A673 (cell line): ENCODE data around the gene DDR2. TPM values are rescaled to one million over a fixed set of nuclear protein-coding genes. Genes with fewer than 3 reads are reported as not detected.

ENCODE experiments used
- BruUV-seq: library from RNA; stranded (reverse); fragments of 400-500 nt; replicated peaks from 2 replicates; lab custom pipeline; 2021; lab: Mats Ljungman, UMichigan
- CTCF ChIA-PET: fragments of 300-600 bp; sonication (Branson Sonifier 250); formaldehyde crosslinking; loops from one replicate; lab custom pipeline; 2022; ENCODE audit warnings: antibody characterized with exemption; lab: Charles Lee
- POLR2A ChIA-PET: fragments of 300-600 bp; sonication (Branson Sonifier 250); formaldehyde crosslinking; loops from one replicate; lab custom pipeline; 2022; ENCODE audit warnings: antibody characterized with exemption; ENCODE audit not compliant: low non-redundant PET; lab: Charles Lee
- DNase-seq: peaks from one replicate; pipeline ENCODE4 v3.0.0-alpha.2; 2015; ENCODE audit warnings: low spot score
- H3K27ac ChIP-seq: fragments of 200-600 bp; sonication (generic); 2 replicates; pipeline ENCODE4 v1.5.1; 2016; ENCODE audit warnings: mixed run types, low read depth, mild to moderate bottlenecking, mixed read lengths, antibody characterized with exemption, low read length; ENCODE audit not compliant: poor library complexity, severe bottlenecking
- H3K27me3 ChIP-seq: fragments of 200-600 bp; sonication (generic); replicated peaks from 2 replicates; pipeline ENCODE4 v1.6.1; 2017; ENCODE audit warnings: mixed run types, low read depth, mild to moderate bottlenecking, mixed read lengths, antibody characterized with exemption, low read length; ENCODE audit not compliant: insufficient read depth, poor library complexity
- H3K36me3 ChIP-seq: fragments of 200-600 bp; sonication (generic); 2 replicates; pipeline ENCODE4 v1.6.1; 2016; ENCODE audit warnings: mixed run types, mild to moderate bottlenecking, mixed read lengths, antibody characterized with exemption, low read length; ENCODE audit not compliant: insufficient read depth, poor library complexity, severe bottlenecking
- H3K4me1 ChIP-seq: fragments of 200-600 bp; sonication (generic); 2 replicates; pipeline ENCODE4 v1.6.1; 2017; ENCODE audit warnings: mixed run types, mild to moderate bottlenecking, mixed read lengths, antibody characterized with exemption, low read length; ENCODE audit not compliant: insufficient read depth, poor library complexity, severe bottlenecking
- H3K4me3 ChIP-seq: fragments of 200-600 bp; sonication (generic); 2 replicates; pipeline ENCODE4 v1.5.1; 2016; ENCODE audit warnings: low read depth, mixed run types, mild to moderate bottlenecking, mixed read lengths, low read length; ENCODE audit not compliant: poor library complexity, severe bottlenecking
- H3K9me3 ChIP-seq: fragments of 200-600 bp; sonication (generic); 2 replicates; pipeline ENCODE4 v1.6.1; 2016; ENCODE audit warnings: mixed run types, low read depth, mild to moderate bottlenecking, mixed read lengths, antibody characterized with exemption, low read length; ENCODE audit not compliant: poor library complexity, severe bottlenecking
- EZH2 ChIP-seq: fragments of 200-600 bp; sonication (generic); IDR thresholded peaks from 2 replicates; pipeline ENCODE4 v1.6.1; 2017; ENCODE audit warnings: borderline replicate concordance, low read depth, mild to moderate bottlenecking, mixed read lengths, antibody characterized with exemption, low read length; ENCODE audit not compliant: poor library complexity, severe bottlenecking
- intact Hi-C: fragments of 100-400 bp; cut with micrococcal nuclease; formaldehyde crosslinking; loops from one replicate; pipeline ENCODE4 v1.10.0; 2022; ENCODE audit not compliant: unreplicated experiment
- total RNA-seq: library from RNA; stranded (reverse); gene quantifications from 2 replicates; pipeline ENCODE4 v1.2.3, GENCODE V29; 2021
- TF ChIP-seq, protein P1 (sequence below): fragments of 300-800, 200-600 bp; sonication (generic); conservative IDR thresholded peaks from 2 replicates; pipeline ENCODE4 v1.5.1; 2017; ENCODE audit warnings: low read depth, mild to moderate bottlenecking, antibody characterized with exemption, low read length, moderate library complexity, mixed read lengths

The DDR2 gene
- total RNA-seq, 1 experiment from 2014 or later, result 121 TPM

DNA sequence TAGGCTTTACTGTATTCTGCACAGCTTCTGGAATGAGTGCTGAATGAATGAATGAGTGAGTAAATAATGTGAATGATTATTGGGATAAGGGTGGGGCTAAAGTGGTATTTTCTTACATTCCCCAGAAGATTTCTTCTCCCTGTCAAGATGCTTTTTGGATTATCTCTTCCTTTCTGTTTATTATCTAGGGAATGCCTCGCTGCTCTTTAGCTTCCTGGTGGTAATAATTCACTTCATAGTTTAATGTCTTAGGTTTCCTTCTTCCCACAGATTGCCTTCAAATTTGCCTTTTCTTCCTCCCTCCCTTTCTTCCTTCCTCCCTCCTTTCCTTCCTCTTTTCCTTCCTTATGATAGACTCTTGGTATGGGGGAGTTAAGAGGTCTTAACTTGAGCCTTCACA, 24.0 kb downstream of the DDR2 start:
- H3K4me1 ChIP-seq, result peaks cover 72% of the 10 kb centered on the region
- intact Hi-C loops, result no loop called here
- TF ChIP-seq EZH2, result no peak
- TF ChIP-seq, protein P1, sequence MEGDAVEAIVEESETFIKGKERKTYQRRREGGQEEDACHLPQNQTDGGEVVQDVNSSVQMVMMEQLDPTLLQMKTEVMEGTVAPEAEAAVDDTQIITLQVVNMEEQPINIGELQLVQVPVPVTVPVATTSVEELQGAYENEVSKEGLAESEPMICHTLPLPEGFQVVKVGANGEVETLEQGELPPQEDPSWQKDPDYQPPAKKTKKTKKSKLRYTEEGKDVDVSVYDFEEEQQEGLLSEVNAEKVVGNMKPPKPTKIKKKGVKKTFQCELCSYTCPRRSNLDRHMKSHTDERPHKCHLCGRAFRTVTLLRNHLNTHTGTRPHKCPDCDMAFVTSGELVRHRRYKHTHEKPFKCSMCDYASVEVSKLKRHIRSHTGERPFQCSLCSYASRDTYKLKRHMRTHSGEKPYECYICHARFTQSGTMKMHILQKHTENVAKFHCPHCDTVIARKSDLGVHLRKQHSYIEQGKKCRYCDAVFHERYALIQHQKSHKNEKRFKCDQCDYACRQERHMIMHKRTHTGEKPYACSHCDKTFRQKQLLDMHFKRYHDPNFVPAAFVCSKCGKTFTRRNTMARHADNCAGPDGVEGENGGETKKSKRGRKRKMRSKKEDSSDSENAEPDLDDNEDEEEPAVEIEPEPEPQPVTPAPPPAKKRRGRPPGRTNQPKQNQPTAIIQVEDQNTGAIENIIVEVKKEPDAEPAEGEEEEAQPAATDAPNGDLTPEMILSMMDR, result no peak
- no TSS peak for BruUV-seq
- peaks cover 27% of the 10 kb centered on the region for H3K36me3 ChIP-seq
- no peaks in the 10 kb centered on the region for H3K27me3 ChIP-seq
- ChIA-PET CTCF (no interaction called here), POLR2A (no interaction called here)
- no peaks in the 10 kb centered on the region for H3K9me3 ChIP-seq
- peak; percentile 91 for DNase-seq
- H3K27ac ChIP-seq, result peak overlapping the region; percentile 76
- no peak overlapping the region for H3K4me3 ChIP-seq

DNA sequence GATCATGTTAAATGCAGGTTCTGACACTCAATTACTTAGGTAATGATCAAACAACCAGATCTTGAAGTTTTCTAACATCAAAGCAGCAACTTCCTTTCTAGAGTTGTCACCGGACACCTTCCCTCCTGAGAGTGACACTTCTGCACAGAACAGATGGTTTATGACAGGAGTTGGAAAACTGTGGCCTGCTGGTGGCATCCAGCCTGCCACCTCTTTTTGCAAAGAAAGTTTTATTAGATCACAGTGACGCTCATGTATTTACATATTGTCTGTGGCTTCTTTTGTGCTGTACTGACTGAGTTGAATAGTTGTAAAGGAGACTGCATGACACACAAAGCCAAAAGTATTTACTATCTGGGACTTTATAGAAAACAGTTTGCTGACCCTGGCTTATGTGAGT, 28.3 kb downstream of the DDR2 start:
- ChIA-PET POLR2A (no interaction called here), CTCF (no interaction called here)
- H3K4me3 ChIP-seq, result no peak overlapping the region
- H3K9me3 ChIP-seq, result no peaks in the 10 kb centered on the region
- peaks cover 96% of the 10 kb centered on the region for H3K4me1 ChIP-seq
- DNase-seq, result peak; percentile 48
- H3K36me3 ChIP-seq, result peaks cover 21% of the 10 kb centered on the region
- TF ChIP-seq, protein P1, result no peak
- TF ChIP-seq EZH2, result no peak
- intact Hi-C loops, result no loop called here
- BruUV-seq, result no TSS peak
- no peaks in the 10 kb centered on the region for H3K27me3 ChIP-seq
- H3K27ac ChIP-seq, result peak overlapping the region; percentile 91

DNA sequence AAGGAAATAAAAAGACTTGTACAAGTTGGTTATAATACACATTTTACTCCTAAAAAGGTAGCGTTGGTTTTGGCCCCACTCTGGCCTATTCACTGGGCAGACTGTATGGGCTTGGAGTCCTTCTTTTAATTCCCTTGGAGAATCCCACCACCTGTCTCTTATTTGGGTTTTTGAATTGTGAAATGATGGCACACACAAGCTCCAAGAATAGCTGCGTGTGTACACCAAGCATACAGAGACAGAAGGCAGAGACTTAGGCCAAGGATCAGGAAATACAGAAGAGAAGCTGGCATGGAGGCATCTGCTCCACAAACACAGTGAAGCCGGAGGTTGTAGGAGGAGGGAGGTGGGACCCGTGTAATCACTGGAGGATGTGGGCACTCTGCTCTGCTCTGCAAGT, 29.1 kb downstream of the DDR2 start:
- Histone ChIP-seq H3K27ac (peak overlapping the region; percentile 91), H3K9me3 (no peaks in the 10 kb centered on the region), H3K36me3 (peaks cover 21% of the 10 kb centered on the region), H3K4me3 (no peak overlapping the region), H3K4me1 (peaks cover 97% of the 10 kb centered on the region), H3K27me3 (no peaks in the 10 kb centered on the region)
- no peak for TF ChIP-seq EZH2
- TF ChIP-seq, protein P1, result no peak
- ChIA-PET POLR2A (interaction anchor here (0.6 to 0.7 kb wide), 2 partner anchors 12 to 302 kb away, joined by 3 to 4 read pairs; no protein-coding TSS in a partner anchor), CTCF (no interaction called here)
- BruUV-seq, result no TSS peak
- DNase-seq, result no peak
- intact Hi-C loops, result no loop called here
